Hypothalamus (tissue), 51 donors: ENCODE data around the gene HMGCLL1.

Source experiments
- DNase-seq, 51 donors: peaks; one replicate each; lab custom pipeline; 2025; lab: John Stamatoyannopoulos, UW

The HMGCLL1 gene

DNA sequence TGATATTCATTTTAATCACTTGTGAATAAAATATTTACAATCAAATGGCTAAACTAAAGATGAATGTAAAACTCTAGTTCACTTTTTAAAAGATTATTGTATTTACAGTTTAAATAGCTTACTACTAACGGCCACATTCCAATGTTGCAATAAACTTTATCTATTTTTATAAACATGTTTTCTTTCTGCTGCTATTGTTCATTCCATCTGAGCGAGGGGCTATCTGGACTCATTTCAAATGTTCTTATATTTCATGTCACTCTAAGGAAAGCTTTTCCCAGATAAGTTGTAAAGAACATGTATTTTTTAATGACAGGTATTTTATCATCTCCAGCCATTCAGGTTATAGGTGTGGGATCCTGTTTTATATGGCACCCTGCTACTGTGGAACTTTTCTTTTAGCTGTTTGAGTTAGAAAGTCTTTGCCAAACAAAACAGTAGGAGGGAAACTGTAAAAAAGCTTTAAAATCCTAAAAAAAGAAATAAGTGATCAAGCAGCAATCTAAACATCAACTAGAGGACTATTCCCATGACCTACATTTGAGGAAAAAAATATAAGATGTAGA lies 42.5 kb downstream of the HMGCLL1 start:
- no peak for DNase-seq

- no peak for DNase-seq
These were observed 47.5 kb downstream of the HMGCLL1 start for GRCh38 chr6:55531496-55531895.

- no peak for DNase-seq
These were observed 48.1 kb downstream of the HMGCLL1 start for GRCh38 chr6:55530931-55531330.

DNA sequence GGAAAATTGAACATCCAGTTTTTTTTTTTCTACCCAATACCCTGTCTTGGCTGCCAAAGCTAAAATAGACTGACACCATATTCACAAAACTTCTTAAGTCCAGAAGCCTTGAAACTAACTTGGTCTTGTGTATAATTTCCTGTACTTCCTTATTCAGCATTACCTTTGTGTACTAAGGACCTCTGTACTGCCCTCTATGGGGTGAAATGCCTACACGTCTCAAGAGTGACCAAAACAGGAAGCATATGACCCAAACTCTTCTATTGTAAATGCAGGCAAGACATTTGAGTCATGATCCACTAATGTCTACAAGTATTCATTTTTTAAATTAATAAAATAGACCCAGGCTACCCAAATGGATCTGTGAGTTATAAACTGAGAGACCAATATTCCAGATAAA lies 50.4 kb downstream of the HMGCLL1 start:
- DNase-seq: no peak

DNA sequence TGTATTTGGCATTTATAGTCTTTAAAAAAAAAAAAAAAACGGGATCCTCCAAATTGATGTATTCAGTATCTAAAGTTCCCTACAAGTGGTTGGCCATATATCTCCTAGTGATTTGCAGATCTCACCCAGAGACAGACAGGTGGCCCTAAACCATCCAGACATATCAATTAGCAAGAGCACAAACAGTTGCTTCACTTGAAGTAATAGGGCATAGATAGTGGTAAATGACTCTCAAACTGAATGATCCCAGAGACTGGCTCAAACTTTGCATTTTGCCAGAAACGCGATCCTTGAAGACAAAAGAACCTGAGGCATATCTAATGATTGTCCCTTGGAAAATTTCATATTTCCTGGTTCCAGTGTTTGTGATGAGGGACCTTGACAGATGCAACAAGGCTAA lies 54.6 kb downstream of the HMGCLL1 start:
- DNase-seq: no peak

- DNase-seq: no peak
These were observed 60.4 kb downstream of the HMGCLL1 start for GRCh38 chr6:55518529-55519060.

DNA sequence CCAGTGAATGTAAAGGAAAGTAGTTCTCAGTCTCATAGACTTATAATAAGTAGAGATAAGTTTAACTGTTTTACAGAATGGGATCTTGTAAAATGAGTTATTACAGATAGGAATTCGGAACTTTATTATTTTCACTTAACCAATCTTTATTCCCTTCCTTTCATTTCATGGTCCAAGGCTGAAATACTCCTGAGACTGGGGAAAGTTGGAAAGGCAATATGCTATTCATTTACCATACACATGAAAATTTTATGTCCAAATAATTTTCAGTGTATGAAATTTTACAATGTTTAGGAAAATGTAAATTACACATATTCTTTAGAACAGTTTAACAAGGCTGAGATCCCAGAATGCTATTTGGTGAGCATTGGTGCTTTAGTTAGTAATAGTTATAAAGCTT lies 62.3 kb downstream of the HMGCLL1 start:
- DNase-seq: no peak

GRCh38 chr6:55512904-55513303 lies 66.1 kb downstream of the HMGCLL1 start:
- no peak for DNase-seq

GRCh38 chr6:55511122-55511800 lies 67.7 kb downstream of the HMGCLL1 start:
- no peak for DNase-seq

DNA sequence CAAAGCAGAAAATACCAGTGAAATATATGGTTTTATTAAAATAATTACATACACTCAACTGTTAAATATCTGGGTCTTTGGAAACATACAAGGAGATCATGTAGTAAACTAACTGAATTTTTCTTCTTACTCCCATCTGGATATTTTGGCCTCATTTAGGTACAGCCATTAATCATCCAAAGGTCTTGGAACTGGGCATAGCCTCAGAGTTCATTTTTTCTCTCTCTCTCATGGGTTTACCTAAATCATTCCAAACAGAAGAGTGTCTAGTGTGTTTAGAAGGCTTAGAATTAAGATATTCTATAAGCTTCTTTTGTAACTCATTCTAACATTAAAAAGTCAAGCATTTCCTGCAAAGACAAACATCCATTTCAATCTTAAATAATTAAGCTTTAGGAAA lies 79.4 kb downstream of the HMGCLL1 start:
- no peak for DNase-seq

GRCh38 chr6:55497694-55498093 lies 81.3 kb downstream of the HMGCLL1 start:
- no peak for DNase-seq

DNA sequence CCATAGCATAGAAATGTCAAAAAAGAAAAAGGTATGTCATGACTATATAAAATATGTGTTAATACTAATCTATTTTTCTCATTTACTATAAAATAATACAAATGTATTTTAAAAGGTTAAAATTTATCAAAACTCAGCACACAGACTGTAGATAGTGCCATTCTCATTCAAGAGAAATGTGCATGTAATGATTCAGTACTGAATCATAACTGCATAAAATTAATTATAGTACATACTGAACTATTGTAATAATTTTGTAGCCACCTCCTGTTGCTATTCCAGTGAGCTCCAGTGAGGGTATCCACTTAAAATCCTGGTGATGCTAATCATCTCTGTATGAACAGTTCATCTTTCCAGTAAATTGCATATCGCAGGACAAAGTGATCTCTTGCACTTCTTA lies 82.8 kb downstream of the HMGCLL1 start:
- DNase-seq: no peak

- no peak for DNase-seq
These were observed 83.7 kb downstream of the HMGCLL1 start for GRCh38 chr6:55495277-55495676.

DNA sequence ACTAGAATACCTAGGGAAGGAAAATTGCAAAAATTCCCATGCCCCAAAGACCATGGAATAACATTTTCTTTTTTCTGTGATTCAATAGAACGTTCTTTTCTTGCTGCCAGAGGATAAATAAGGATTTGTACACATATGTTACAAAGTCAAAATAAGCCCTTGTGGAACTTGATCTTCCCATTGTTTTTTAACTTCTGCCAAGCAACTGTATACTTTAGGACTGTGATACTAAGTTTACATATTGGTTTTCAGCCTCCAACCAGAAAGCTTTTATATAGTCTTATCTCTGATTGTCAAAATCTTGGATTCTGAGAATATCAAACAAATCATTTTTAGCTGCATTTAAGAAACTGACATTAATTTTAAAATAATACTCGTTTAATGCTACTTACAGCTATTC lies 84.6 kb downstream of the HMGCLL1 start:
- no peak for DNase-seq

DNA sequence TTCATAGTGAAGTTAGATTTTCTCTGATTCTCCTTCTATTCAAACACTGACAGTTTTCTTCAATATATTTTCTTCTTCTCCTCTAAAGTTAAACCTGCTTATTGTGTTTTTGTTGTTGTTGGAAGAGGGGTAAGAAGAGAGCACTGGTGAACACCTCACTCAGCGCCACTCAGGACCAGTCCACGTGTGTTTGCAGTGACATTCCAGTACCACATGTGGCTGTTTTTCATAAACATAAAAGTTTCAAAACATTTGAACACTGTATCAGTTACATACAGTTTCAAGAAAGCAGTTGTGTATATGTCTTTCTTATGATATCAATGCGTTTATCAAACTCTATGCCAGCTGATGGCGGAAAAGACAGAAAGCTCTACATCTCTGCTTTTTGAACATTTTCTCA lies 86.7 kb downstream of the HMGCLL1 start:
- no peak for DNase-seq

DNA sequence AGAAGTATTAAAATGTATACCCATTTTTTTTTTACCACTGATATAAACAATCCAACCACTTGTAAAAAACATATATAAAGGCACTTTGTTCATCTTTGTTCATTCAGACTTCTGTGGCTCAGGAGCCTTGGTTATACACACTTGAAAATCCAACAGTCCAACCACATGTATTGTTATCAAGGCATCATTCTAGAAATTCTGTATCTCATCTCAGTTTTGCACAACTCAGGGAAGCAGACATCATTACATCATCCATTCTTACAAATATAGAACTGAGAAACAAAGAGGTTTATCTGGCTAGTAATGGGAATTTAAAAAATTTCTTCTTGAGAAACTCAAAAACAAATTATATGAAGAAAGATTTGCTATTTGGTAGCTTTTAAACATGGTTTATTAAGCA lies 88.1 kb downstream of the HMGCLL1 start:
- no peak for DNase-seq

- DNase-seq: no peak
These were observed 104.6 kb downstream of the HMGCLL1 start for GRCh38 chr6:55474382-55474781.

DNA sequence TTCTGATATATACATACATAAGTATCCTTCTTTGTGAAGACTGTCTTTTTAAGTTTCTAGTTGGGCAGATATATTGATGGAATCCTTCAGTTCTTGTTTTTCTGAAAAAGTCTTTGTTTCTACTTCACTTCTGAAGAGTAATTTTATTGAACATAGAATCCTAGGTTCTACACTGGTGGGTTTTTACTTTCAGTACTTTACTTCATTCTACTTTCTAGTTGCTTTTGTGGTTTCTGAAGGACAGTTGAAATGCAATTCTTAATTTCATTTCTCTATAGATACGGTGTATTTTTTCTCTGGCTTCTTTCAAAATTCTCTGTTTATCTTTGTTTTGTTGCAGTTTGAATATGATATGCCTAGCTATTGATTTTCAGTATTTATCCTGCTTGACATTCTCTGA lies 105.3 kb downstream of the HMGCLL1 start:
- no peak for DNase-seq

GRCh38 chr6:55469951-55470366 lies 109.0 kb downstream of the HMGCLL1 start:
- DNase-seq: no peak

- DNase-seq: no peak
These were observed 123.0 kb downstream of the HMGCLL1 start for GRCh38 chr6:55456016-55456415.

- DNase-seq: no peak
These were observed 129.0 kb downstream of the HMGCLL1 start for GRCh38 chr6:55450005-55450404.

DNA sequence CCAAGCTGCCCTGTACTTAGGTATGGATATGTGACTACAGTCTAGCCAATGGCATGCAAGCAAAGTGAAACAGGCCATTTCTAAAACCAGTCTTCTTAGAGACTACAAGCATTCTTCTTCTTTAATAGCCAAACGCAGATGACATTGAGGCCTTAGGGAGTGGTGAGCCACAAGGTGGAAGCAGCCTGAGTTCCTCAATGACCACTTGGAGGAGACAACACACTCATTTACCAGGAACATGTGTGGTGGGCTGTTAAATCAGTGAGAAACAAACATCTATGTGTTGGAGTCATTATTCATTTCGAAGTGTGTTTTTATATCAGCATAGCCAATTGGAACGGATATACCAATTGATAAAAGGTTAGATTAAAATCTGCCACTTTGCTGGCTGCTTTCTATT lies 129.8 kb downstream of the HMGCLL1 start:
- DNase-seq: no peak

DNA sequence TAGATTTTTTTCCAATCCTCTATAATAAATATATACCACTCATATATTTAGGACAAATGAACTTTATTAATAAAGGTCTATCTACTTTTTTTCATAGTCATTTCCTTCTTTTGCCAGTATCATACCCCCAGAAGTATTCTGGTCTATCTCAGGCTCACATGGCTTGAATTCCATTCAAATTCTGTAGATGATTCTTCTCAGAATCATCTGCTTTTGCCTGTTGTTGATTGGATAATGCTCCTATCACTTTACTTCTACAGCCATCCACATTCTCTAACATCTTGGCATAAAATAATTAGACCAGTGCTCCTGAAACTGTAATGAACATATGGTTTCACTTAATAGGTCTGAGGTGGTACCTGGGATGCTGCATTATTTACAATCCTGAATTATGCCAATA lies 130.5 kb downstream of the HMGCLL1 start:
- DNase-seq: no peak
